B cell (primary cell): Measurements from ENCODE around the gene TMEM132A.

ENCODE experiments used
- CTCF ChIP-seq: fragments of 200-600 bp; IDR thresholded peaks from one replicate; pipeline ENCODE4 v1.8.0; 2022; ENCODE audit warnings: antibody characterized with exemption, mild to moderate bottlenecking
- EZH2 ChIP-seq: IDR thresholded peaks from 2 replicates; pipeline ENCODE4 v1.6.1; 2012; ENCODE audit warnings: borderline replicate concordance, low read depth, mild to moderate bottlenecking, moderate library complexity, low read length; ENCODE audit not compliant: insufficient read depth, poor library complexity, severe bottlenecking

DNA sequence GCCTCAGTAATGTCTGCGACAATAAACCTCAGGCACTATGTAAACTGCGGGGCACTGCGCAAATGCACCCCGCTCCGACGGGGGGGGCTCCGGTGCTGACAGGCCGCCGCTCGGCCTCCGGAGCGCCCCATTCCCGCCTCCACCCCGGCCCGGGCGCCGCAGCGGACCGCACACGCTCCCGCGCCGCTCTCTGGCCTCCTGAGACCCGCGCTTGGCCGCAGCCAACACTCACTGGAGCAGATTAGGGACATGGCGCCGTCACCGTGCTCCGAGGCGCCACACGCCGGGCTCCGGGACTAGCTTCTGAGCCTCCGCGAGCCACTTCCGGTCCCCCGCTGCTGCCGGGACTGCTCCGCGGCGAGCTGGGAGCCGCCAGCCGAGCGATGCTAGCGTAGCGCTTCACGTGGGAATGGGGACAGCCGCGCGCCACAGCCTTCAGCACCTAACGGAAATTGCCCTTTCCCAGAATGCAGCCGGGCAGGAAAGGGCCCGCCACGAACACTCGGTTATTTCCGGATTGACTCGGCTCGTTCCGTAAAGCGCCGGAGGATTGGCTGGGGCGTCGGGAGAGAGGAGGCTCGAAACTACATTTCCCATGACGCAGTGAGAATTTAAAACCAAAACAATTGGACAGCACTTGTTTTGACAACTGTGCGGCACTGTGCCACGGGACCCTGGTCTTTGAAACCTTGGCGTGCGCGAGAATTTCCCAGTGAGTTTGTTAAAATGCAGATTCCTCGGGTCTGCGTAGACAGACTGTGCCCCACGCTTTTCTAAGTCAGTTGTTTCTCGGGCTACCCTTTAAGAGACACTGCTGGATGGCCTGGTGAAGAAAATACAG is 17.9 kb upstream of the TMEM132A start, which contains the start of gene PRPF19:
- TF ChIP-seq CTCF: no peak
- TF ChIP-seq EZH2: no peak
